Natural killer cell (primary cell): ENCODE data around the gene PHLDB3. TPM values are rescaled to one million over a fixed set of nuclear protein-coding genes. Genes with fewer than 3 reads are reported as not detected.

Source experiments
- ATAC-seq, 3 donors: fragments of 150-1000 bp in 2 of 3; fragments of 200-7000 bp in 1 of 3; cut with Tn5 transposase; 1 replicate in 1 of 3; 2 replicates in 2 of 3; pipeline ENCODE4 v1.10.0; 2021; ENCODE audit warnings: mild to moderate bottlenecking in 2 of 3, moderate library complexity in 2 of 3
- DNase-seq, 2 donors: peaks; one replicate each; pipeline versions ENCODE4 v3.0.0 to v3.0.0-alpha.2; 2013 to 2021; ENCODE audit warnings: mixed read lengths in 1 of 2
- H3K27ac ChIP-seq: one replicate; pipeline ENCODE4 v1.5.1; 2013; ENCODE audit warnings: mild to moderate bottlenecking, low read length
- H3K27me3 ChIP-seq: one replicate; pipeline ENCODE4 v1.6.1; 2013; ENCODE audit warnings: low read length; ENCODE audit not compliant: control insufficient read depth, insufficient read depth
- H3K36me3 ChIP-seq: one replicate; pipeline ENCODE4 v1.6.1; 2013; ENCODE audit warnings: low read length; ENCODE audit not compliant: control insufficient read depth, insufficient read depth
- H3K4me1 ChIP-seq: one replicate; pipeline ENCODE4 v1.6.1; 2013; ENCODE audit warnings: low read length; ENCODE audit not compliant: control insufficient read depth, insufficient read depth
- H3K4me3 ChIP-seq: one replicate; pipeline ENCODE4 v1.5.1; 2013; ENCODE audit warnings: low read length
- H3K9me3 ChIP-seq: one replicate; pipeline ENCODE4 v1.6.1; 2013; ENCODE audit warnings: low read length; ENCODE audit not compliant: control insufficient read depth, insufficient read depth
- H3K27ac Mint-ChIP-seq, 2 donors: one replicate each; pipeline ENCODE4 v1.8.0; 2022; ENCODE audit warnings: mild to moderate bottlenecking in 2 of 2, mixed read lengths in 2 of 2, moderate library complexity in 1 of 2
- H3K27me3 Mint-ChIP-seq, 2 donors: one replicate each; pipeline ENCODE4 v1.8.0; 2022; ENCODE audit warnings: low read depth in 2 of 2, mixed read lengths in 2 of 2
- H3K36me3 Mint-ChIP-seq: one replicate; pipeline ENCODE4 v1.8.0; 2022; ENCODE audit warnings: mixed read lengths
- H3K4me1 Mint-ChIP-seq, 2 donors: one replicate each; pipeline ENCODE4 v1.8.0; 2022; ENCODE audit warnings: mixed read lengths in 2 of 2
- H3K4me3 Mint-ChIP-seq: one replicate; pipeline ENCODE4 v1.8.0; 2022; ENCODE audit warnings: mild to moderate bottlenecking, moderate library complexity, mixed read lengths
- H3K9me3 Mint-ChIP-seq, 2 donors: one replicate each; pipeline ENCODE4 v1.8.0; 2022; ENCODE audit warnings: mixed read lengths in 2 of 2
- CTCF ChIP-seq: fragments of 200-600 bp; IDR thresholded peaks from one replicate; pipeline ENCODE4 v1.8.0; 2022; ENCODE audit warnings: antibody characterized with exemption
- WGBS: methylation state at CpG from one replicate; pipeline ENCODE4 v1.1.7; 2013; ENCODE audit warnings: missing lambda C conversion rate; ENCODE audit not compliant: insufficient coverage; 5-methylcytosine and 5-hydroxymethylcytosine counted together
- intact Hi-C: fragments of 100-400 bp; cut with micrococcal nuclease; formaldehyde crosslinking; loops from one replicate; pipeline ENCODE4 v1.14.2; 2022
- total RNA-seq, 4 donors: library from RNA; stranded (reverse); fragments of 120-200 nt in 1 of 4; gene quantifications; one replicate each; pipeline versions ENCODE4 v1.2.3 to v1.2.4, GENCODE V29; 2013 to 2022

PHLDB3 gene
- total RNA-seq, 3 donors from 2014 or later (not counting 1 experiment from before 2014, with no cell fraction given), result 24.5 to 24.9 (median 24.8) TPM

- no peak for TF ChIP-seq CTCF
- Histone ChIP-seq H3K27me3 (no peaks in the 10 kb centered on the region), H3K36me3 (no peaks in the 10 kb centered on the region), H3K27ac (no peak overlapping the region), H3K4me1 (peaks cover 11% of the 10 kb centered on the region), H3K9me3 (no peaks in the 10 kb centered on the region), H3K4me3 (no peak overlapping the region)
- Mint-ChIP-seq H3K36me3 (no peaks in the 10 kb centered on the region), H3K27me3 (no peaks in the 10 kb centered on the region), H3K4me1 (peaks cover 18 to 20% of the 10 kb centered on the region in 2 donors), H3K9me3 (no peaks in the 10 kb centered on the region), H3K4me3 (no peak overlapping the region), H3K27ac (peak overlapping the region in 1 of 2 donors; percentile 29)
- no peak for DNase-seq
- intact Hi-C loops, result loop anchor here (1.0 kb wide), 2 partner anchors 86 to 219 kb away; no protein-coding TSS in a partner anchor
- 93% methylated on average over 1 of the region's 2 CpGs for WGBS
- no peak for ATAC-seq
Observed at GRCh38 chr19:43433358-43433673, 71.2 kb downstream of the PHLDB3 start.

GRCh38 chr19:43430976-43431375 is 73.6 kb downstream of the PHLDB3 start:
- intact Hi-C loops, result no loop called here
- Histone ChIP-seq H3K4me3 (no peak overlapping the region), H3K27ac (no peak overlapping the region), H3K9me3 (no peaks in the 10 kb centered on the region), H3K27me3 (no peaks in the 10 kb centered on the region), H3K36me3 (no peaks in the 10 kb centered on the region), H3K4me1 (no peaks in the 10 kb centered on the region)
- Mint-ChIP-seq H3K9me3 (no peaks in the 10 kb centered on the region), H3K4me1 (peaks cover 9% of the 10 kb centered on the region in 2 donors), H3K27me3 (no peaks in the 10 kb centered on the region), H3K4me3 (no peak overlapping the region), H3K36me3 (no peaks in the 10 kb centered on the region), H3K27ac (no peak overlapping the region)
- ATAC-seq, result no peak
- WGBS, result 95% methylated on average over 9 of the region's 9 CpGs
- TF ChIP-seq CTCF, result no peak
- no peak for DNase-seq

GRCh38 chr19:43430142-43430710 is 74.3 kb downstream of the PHLDB3 start:
- H3K27me3 Mint-ChIP-seq, result no peaks in the 10 kb centered on the region
- no peak overlapping the region for H3K4me3 ChIP-seq
- no peaks in the 10 kb centered on the region for H3K36me3 ChIP-seq
- no peak overlapping the region for H3K27ac ChIP-seq
- no peaks in the 10 kb centered on the region for H3K9me3 Mint-ChIP-seq
- H3K4me1 Mint-ChIP-seq, result peaks cover 9 to 15% of the 10 kb centered on the region in 2 donors
- no peaks in the 10 kb centered on the region for H3K27me3 ChIP-seq
- DNase-seq (no peak), ATAC-seq (peak in 2 of 3 donors; percentile 52 to 65)
- intact Hi-C loops, result no loop called here
- no peaks in the 10 kb centered on the region for H3K36me3 Mint-ChIP-seq
- no peak overlapping the region for H3K4me3 Mint-ChIP-seq
- no peaks in the 10 kb centered on the region for H3K9me3 ChIP-seq
- WGBS, result 70% methylated on average over 6 of the region's 6 CpGs
- no peak overlapping the region for H3K27ac Mint-ChIP-seq
- no peaks in the 10 kb centered on the region for H3K4me1 ChIP-seq
- no peak for TF ChIP-seq CTCF

GRCh38 chr19:43429395-43429794 is 75.2 kb downstream of the PHLDB3 start:
- Mint-ChIP-seq H3K27me3 (peaks cover 0 to 3% of the 10 kb centered on the region in 2 donors), H3K27ac (no peak overlapping the region), H3K4me3 (no peak overlapping the region), H3K9me3 (no peaks in the 10 kb centered on the region), H3K36me3 (no peaks in the 10 kb centered on the region), H3K4me1 (peaks cover 9 to 19% of the 10 kb centered on the region in 2 donors)
- no peaks in the 10 kb centered on the region for H3K27me3 ChIP-seq
- no peak for TF ChIP-seq CTCF
- H3K9me3 ChIP-seq, result no peaks in the 10 kb centered on the region
- WGBS, result 91% methylated on average over 5 of the region's 7 CpGs
- DNase-seq, result no peak
- H3K27ac ChIP-seq, result no peak overlapping the region
- H3K36me3 ChIP-seq, result no peaks in the 10 kb centered on the region
- ATAC-seq, result no peak
- H3K4me3 ChIP-seq, result no peak overlapping the region
- H3K4me1 ChIP-seq, result no peaks in the 10 kb centered on the region
- intact Hi-C loops, result no loop called here
